Measurements from ENCODE around the gene NRM. TPM values are rescaled to one million over a fixed set of nuclear protein-coding genes. Genes with fewer than 3 reads are reported as not detected.
A peak's percentile ranks its signal among the peaks of the same experiment; 100 is the strongest.

NRM gene
- total and polyA plus RNA-seq, 2 of the 13 experiments (the other 11 are each of a cell fraction or from before 2014, with no cell fraction given), result 12.5 to 16.0 TPM

DNA sequence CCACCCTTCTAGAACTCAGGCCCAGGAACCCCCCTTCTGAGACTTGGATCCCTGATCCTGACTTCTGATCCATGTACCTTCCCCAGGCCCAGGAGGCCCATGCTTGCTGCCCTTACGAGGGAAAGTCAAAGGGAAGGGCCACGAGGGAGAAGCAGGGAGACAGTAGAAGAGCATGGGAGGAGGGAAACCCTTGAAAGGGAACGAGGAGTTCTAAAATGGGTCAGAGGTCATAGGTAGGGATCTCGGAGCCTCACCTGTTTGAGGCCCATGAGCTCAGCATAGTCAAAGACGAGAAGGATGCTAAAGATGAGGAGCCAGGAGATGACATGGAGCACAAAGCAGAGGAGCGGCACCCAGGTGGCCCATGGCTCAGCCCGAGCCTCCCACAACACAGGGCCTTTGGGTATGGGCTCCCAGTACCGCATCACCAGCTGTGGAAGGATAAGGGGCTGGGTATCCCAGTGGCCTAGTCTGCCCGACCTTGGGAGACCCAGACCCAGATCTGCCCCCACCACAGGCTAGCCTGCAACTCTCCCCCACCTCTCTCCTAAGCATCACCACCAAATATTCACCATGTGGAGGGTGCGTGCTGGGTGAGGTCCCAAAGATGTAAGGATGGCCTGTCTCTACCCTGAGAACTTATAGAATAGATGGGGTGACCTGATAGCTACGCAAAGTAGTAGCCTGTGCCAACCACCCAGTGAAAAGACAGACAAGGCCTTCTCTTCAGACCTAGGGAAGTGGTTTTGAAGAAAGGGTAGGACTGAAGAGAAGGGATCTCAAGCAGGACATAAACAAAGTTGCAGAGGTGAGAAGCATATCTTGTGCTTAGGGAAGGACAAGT lies 1.5 kb downstream of the NRM start:
- no peaks in the 10 kb centered on the region for H3K36me3 ChIP-seq (replicated peaks in 1 of 2; ENCODE audit: control insufficient read depth in 1 of 2, insufficient read depth in 2 of 2, low read length in 2 of 2)
- H3K4me3 ChIP-seq (replicated peaks in 1 of 3; ENCODE audit: insufficient read depth in 1 of 3, low read depth in 2 of 3, low read length in 3 of 3), result no peak overlapping the region
- WGBS (ENCODE audit: low lambda C conversion rate), result 91% methylated on average over 11 of the region's 11 CpGs
- FAIRE-seq (no peak), DNase-seq (ENCODE audit: low spot score) (no peak), ATAC-seq (no peak)
- no TSS peak for BruUV-seq (replicated peaks)
- H2AFZ ChIP-seq (ENCODE audit: low read length), result no peak overlapping the region
- POLR2A ChIA-PET, result interaction anchor here (1.0 to 3.0 kb wide), 5 partner anchors 16 to 71 kb away, joined by 3 to 23 read pairs (median 7); partner anchors contain the start of genes DHX16, MDC1, MRPS18B and TUBB
- H4K20me1 ChIP-seq (ENCODE audit: insufficient read depth, low read length), result no peaks in the 10 kb centered on the region
- H3K27me3 ChIP-seq (ENCODE audit: control insufficient read depth in 1 of 2, insufficient read depth in 2 of 2, low read length in 2 of 2), result no peaks in the 10 kb centered on the region
- no peaks in the 10 kb centered on the region for H3K9me3 ChIP-seq (ENCODE audit: low read length)
- CTCF ChIA-PET (ENCODE audit: low intra/inter-chr PET ratio, low total read pairs), result no interaction called here
- 0 out of 2 replicates have a peak overlapping the region, but pooled peaks have one; percentile 54 for H3K9ac ChIP-seq (ENCODE audit: insufficient read depth, low read depth, low read length)
- in situ Hi-C loops (cut with HindIII; ENCODE audit: extremely low pct_ligation_motif_present, low pct_unique_long_range_greater_than_20kb), result loop anchor here (25.0 kb wide), 1 partner anchor 398 kb away; no protein-coding TSS in a partner anchor
- H3K27ac ChIP-seq (ENCODE audit: extremely low read length, insufficient read depth, low read length), result no peak overlapping the region
- H3K4me2 ChIP-seq (ENCODE audit: low read depth, low read length), result no peak overlapping the region
- intact Hi-C loops (cut with micrococcal nuclease; ENCODE audit: unreplicated experiment), result no loop called here
- H3K4me1 ChIP-seq (ENCODE audit: insufficient read depth, low read length), result peaks cover 57% of the 10 kb centered on the region
- no peaks in the 10 kb centered on the region for H3K79me2 ChIP-seq (ENCODE audit: insufficient read depth, low read length)
- TF ChIP-seq FOSL1 (CRISPR knock-in tag; IDR thresholded peaks at IDR 0.05; ENCODE audit: borderline replicate concordance), result no peak
- no peak for TF ChIP-seq ZNF616 (CRISPR knock-in tag; IDR thresholded peaks at IDR 0.05; ENCODE audit: low read depth)
- TF ChIP-seq, protein P1, sequence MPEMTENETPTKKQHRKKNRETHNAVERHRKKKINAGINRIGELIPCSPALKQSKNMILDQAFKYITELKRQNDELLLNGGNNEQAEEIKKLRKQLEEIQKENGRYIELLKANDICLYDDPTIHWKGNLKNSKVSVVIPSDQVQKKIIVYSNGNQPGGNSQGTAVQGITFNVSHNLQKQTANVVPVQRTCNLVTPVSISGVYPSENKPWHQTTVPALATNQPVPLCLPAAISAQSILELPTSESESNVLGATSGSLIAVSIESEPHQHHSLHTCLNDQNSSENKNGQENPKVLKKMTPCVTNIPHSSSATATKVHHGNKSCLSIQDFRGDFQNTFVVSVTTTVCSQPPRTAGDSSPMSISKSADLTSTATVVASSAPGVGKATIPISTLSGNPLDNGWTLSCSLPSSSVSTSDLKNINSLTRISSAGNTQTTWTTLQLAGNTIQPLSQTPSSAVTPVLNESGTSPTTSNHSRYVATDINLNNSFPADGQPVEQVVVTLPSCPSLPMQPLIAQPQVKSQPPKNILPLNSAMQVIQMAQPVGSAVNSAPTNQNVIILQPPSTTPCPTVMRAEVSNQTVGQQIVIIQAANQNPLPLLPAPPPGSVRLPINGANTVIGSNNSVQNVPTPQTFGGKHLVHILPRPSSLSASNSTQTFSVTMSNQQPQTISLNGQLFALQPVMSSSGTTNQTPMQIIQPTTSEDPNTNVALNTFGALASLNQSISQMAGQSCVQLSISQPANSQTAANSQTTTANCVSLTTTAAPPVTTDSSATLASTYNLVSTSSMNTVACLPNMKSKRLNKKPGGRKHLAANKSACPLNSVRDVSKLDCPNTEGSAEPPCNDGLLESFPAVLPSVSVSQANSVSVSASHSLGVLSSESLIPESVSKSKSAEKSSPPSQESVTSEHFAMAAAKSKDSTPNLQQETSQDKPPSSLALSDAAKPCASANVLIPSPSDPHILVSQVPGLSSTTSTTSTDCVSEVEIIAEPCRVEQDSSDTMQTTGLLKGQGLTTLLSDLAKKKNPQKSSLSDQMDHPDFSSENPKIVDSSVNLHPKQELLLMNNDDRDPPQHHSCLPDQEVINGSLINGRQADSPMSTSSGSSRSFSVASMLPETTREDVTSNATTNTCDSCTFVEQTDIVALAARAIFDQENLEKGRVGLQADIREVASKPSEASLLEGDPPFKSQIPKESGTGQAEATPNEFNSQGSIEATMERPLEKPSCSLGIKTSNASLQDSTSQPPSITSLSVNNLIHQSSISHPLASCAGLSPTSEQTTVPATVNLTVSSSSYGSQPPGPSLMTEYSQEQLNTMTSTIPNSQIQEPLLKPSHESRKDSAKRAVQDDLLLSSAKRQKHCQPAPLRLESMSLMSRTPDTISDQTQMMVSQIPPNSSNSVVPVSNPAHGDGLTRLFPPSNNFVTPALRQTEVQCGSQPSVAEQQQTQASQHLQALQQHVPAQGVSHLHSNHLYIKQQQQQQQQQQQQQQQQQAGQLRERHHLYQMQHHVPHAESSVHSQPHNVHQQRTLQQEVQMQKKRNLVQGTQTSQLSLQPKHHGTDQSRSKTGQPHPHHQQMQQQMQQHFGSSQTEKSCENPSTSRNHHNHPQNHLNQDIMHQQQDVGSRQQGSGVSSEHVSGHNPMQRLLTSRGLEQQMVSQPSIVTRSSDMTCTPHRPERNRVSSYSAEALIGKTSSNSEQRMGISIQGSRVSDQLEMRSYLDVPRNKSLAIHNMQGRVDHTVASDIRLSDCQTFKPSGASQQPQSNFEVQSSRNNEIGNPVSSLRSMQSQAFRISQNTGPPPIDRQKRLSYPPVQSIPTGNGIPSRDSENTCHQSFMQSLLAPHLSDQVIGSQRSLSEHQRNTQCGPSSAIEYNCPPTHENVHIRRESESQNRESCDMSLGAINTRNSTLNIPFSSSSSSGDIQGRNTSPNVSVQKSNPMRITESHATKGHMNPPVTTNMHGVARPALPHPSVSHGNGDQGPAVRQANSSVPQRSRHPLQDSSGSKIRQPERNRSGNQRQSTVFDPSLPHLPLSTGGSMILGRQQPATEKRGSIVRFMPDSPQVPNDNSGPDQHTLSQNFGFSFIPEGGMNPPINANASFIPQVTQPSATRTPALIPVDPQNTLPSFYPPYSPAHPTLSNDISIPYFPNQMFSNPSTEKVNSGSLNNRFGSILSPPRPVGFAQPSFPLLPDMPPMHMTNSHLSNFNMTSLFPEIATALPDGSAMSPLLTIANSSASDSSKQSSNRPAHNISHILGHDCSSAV (CRISPR knock-in tag; IDR thresholded peaks at IDR 0.05; ENCODE audit: borderline replicate concordance), result no peak
- TF ChIP-seq GABPA (IDR thresholded peaks at IDR 0.05; ENCODE audit: low read depth, low read length), result no peak
- no peak for TF ChIP-seq GABPA (CRISPR knock-in tag; IDR thresholded peaks at IDR 0.05; ENCODE audit: low read depth)
- TF ChIP-seq FOXK1 (CRISPR knock-in tag; IDR thresholded peaks at IDR 0.05; ENCODE audit: borderline replicate concordance, low read depth), result no peak
- TF ChIP-seq NR2F2 (IDR thresholded peaks at IDR 0.05; ENCODE audit: borderline replicate concordance, low read depth), result no peak
- no peak for TF ChIP-seq NR3C1 (CRISPR knock-in tag; IDR thresholded peaks at IDR 0.05)
- TF ChIP-seq, protein P2, sequence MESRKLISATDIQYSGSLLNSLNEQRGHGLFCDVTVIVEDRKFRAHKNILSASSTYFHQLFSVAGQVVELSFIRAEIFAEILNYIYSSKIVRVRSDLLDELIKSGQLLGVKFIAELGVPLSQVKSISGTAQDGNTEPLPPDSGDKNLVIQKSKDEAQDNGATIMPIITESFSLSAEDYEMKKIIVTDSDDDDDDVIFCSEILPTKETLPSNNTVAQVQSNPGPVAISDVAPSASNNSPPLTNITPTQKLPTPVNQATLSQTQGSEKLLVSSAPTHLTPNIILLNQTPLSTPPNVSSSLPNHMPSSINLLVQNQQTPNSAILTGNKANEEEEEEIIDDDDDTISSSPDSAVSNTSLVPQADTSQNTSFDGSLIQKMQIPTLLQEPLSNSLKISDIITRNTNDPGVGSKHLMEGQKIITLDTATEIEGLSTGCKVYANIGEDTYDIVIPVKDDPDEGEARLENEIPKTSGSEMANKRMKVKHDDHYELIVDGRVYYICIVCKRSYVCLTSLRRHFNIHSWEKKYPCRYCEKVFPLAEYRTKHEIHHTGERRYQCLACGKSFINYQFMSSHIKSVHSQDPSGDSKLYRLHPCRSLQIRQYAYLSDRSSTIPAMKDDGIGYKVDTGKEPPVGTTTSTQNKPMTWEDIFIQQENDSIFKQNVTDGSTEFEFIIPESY (CRISPR knock-in tag; IDR thresholded peaks at IDR 0.05), result no peak
- TF ChIP-seq, protein P3, sequence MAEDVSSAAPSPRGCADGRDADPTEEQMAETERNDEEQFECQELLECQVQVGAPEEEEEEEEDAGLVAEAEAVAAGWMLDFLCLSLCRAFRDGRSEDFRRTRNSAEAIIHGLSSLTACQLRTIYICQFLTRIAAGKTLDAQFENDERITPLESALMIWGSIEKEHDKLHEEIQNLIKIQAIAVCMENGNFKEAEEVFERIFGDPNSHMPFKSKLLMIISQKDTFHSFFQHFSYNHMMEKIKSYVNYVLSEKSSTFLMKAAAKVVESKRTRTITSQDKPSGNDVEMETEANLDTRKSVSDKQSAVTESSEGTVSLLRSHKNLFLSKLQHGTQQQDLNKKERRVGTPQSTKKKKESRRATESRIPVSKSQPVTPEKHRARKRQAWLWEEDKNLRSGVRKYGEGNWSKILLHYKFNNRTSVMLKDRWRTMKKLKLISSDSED (CRISPR knock-in tag; IDR thresholded peaks at IDR 0.05), result no peak
- TF ChIP-seq, protein P4, sequence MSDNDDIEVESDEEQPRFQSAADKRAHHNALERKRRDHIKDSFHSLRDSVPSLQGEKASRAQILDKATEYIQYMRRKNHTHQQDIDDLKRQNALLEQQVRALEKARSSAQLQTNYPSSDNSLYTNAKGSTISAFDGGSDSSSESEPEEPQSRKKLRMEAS (IDR thresholded peaks at IDR 0.05), result no peak

Data from HepG2 (cell line).